HS-5 (cell line): ENCODE data around the gene GPR137B.

Experiments used
- DNase-seq: peaks from one replicate; pipeline ENCODE4 v3.0.0-alpha.2; 2012; ENCODE audit warnings: low read depth

Gene GPR137B, protein sequence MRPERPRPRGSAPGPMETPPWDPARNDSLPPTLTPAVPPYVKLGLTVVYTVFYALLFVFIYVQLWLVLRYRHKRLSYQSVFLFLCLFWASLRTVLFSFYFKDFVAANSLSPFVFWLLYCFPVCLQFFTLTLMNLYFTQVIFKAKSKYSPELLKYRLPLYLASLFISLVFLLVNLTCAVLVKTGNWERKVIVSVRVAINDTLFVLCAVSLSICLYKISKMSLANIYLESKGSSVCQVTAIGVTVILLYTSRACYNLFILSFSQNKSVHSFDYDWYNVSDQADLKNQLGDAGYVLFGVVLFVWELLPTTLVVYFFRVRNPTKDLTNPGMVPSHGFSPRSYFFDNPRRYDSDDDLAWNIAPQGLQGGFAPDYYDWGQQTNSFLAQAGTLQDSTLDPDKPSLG

GRCh38 chr1:236142253-236143103 lies at the start of gene GPR137B:
Gene GPR137B, plus strand, starts transcription at chr1:236142539. Its CDS starts 84 bp downstream, at chr1:236142623.
- DNase-seq, result no peak

GRCh38 chr1:236092899-236093298 lies 49.4 kb upstream of the GPR137B start:
- no peak for DNase-seq

DNA sequence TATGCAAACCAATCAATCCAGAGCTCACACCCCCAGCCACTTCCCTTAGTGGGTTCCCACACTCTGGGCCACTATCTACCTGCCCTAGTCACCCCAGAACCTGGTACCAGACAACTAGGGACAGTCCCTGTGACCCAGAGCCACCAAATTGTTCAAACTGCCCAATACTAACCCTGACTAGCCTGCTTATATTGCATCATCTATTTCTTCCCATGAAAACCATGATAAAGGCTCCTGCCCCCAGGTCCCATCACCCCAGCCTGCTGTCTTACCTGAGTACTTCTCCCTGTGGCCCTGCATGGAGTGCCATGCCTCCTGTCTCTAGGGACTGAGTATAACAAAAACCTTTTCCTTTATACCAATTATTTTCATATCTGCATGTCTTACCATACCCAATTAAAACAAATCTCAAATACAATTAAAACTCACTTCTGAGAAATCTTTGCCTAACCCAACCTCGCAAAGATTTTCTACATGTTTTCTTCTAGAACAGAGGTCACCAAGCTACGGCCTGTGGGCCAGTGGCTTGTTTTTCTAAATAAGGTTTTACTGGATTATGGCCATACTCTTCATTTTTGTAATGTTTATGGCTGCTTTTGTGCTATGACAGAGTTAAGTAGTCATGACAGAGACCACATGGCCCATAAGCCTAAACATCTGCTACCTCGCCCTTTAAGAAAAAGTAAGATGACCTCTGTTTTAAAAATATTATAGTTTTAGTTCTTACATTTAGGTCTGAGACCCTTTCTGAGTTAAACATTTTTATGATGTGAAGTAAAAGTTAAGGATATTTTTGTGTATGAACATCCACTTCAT lies 46.4 kb upstream of the GPR137B start:
- no peak for DNase-seq

DNA sequence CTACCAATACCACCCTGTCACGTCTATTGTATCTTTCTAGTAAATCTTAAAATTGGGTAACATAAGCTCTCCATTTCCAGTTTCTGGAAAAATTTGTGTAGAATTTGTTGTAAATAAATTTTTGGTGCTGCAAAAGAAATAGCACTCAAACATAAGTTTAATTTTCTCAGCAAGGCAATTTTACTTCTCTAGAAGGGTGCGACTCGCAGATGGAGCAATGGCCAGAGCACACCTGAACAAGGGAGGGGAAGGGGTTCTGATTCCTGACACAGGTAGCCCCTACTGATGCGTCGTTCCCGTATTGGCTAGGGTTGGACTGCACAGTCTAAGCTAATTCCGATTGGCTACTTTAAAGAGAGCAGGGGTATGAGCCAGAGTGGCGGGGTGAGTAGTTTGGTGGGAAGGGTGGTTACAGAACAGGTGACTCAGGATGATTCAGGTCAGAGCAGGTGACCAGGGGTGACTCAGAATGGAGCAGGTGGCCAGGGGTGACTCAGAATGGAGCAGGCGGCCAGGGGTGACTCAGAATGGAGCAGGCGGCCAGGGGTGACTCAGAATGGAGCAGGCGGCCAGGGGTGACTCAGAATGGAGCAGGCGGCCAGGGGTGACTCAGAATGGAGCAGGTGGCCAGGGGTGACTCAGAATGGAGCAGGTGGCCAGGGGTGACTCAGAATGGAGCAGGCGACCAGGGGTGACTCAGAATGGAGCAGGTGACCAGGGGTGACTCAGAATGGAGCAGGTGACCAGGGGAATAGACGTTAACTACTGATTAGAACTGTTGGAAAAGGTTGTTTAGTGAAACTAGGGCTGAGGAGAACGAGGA lies 45.5 kb upstream of the GPR137B start:
- peak; percentile 56 for DNase-seq

GRCh38 chr1:236098267-236098666 lies 44.1 kb upstream of the GPR137B start:
- no peak for DNase-seq

DNA sequence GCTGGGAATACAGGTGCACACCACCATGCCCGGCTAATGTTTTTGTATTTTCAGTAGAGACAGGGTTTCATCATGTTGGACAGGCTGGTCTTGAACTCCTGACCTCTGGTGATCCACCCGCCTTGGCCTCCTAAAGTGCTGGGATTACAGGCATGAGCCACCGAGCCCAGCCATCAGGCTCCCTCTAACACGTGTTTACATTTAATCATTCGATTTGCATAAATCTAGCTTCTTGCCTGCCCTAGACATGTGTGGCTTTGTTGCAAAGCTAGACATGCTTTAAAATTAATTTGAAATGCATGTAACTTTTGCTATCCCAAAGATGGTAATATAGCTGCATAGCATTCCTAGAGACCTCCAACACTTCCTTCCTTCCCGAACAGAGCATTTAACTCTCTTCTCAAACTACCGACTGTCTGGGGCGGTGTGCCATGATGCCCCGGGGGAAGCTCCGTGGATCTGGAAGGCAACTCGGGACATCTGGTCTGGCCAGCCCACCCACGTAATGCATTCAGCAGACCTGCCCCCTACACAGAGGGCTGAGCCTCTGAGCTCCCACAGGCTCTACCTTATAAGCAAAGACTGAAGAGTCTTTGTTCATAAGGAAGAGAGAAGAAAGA lies 42.9 kb upstream of the GPR137B start:
- no peak for DNase-seq

DNA sequence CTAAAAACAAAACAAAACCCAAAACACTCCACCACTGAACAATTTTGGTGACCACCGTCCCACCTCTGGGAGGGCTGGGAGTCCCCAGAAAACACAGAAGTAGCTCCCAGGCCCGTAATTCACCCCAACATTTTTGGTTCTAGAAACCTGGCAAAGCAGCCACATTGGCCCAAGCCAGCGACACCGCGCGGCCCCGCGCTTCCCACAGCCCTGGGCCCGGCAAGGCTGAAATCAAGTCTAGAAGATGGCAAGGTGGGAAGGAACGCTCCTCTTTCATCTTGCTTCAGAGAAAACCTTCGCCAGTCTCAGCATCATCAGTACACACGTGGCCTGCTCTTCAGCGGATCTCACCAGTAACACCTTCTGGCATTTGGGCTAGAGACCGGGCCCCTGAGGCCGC lies 41.5 kb upstream of the GPR137B start:
- DNase-seq, result no peak

DNA sequence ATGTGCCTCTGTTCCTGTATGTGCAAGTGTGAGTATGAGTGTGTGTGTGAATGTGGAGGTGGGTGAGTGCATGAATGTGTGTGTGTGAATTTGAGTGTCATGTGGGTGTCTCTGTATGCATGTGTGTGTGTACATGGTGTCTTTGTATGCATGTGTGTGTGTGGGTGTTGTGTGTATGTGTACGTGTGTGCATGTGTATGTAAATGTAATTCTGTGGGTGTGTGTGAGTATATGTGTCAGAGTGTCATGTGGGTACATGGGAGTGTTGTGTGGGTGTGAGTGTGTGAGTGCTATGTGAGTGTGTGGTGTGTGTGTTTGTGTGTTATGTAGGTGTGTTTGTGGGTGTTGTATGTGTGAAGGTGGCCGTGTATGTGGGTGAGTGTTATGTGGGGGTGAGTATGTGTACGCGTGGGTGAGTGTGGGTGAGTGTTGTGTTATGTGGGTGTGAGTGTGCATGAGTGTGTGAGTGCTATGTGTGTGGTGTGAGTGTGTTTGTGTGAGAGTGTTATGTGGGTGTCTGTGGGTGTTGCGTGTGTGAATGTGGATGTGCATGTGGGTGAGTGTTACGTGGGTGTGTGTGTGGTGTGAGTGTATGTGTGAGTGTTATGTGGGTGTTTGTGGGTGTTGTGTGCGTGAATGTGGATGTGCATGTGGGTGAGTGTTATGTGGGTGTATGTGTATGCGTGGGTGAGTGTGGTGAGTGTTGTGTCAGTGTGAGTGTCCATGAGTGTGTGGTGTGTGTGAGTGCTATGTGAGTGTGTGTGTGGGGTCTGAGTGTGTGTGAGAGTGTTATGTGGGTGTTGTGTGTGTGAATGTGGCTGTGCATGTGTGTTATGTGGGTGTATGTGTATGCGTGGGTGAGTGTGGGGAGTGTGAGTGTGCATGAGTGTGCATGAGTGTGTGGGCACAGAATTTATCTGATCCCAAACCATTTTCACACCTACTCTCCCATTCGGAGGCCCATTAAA lies 40.8 kb upstream of the GPR137B start:
- DNase-seq, result no peak

DNA sequence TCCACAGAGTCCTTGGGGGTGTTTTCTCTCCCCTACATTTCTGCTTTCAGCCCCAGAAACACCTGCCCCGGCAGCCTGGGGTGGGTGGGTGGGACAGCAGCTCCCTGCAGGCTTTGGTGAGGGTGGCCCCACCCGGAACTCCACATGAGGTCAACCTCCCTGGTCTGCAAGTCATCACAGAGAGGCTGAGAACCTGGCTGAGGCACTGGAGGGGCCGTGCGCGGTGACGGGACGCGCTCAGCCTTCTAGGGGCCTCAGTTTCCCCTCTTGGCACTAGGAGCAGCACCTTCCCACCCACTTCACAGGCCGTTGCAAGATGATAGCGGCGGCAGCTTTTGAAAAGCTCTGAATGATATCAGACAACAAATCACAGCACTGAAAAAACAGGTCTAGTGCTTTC lies 39.7 kb upstream of the GPR137B start:
- DNase-seq, result no peak

- DNase-seq, result no peak
These were observed 39.3 kb upstream of the GPR137B start for GRCh38 chr1:236103059-236103458.

DNA sequence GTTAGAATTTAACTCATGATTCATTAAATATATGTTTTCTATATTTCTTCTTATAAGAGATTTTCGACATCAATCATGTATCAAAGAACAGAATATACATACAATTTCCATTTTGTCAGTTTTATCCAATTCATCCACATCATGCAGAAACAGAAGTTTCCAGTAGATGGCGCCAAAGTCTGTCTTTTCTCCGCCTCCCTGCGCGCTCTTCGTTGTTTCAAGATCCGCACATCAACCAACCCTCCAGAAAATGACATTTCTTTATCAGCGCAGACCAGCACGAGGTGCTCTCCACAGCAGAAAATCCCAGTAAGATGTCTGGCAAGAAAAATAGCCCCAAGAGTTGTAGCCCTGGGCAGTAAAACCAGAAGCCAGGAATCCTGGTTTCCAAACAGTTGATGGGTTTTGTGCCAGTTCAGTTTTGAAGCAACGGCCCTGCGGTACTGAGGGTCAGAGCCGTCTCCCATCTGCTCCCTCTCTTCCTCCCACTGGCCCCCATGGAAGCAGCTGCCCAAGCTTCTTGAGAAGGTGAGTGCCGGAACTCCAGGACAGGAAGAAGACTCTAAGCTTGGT lies 38.6 kb upstream of the GPR137B start:
- no peak for DNase-seq

DNA sequence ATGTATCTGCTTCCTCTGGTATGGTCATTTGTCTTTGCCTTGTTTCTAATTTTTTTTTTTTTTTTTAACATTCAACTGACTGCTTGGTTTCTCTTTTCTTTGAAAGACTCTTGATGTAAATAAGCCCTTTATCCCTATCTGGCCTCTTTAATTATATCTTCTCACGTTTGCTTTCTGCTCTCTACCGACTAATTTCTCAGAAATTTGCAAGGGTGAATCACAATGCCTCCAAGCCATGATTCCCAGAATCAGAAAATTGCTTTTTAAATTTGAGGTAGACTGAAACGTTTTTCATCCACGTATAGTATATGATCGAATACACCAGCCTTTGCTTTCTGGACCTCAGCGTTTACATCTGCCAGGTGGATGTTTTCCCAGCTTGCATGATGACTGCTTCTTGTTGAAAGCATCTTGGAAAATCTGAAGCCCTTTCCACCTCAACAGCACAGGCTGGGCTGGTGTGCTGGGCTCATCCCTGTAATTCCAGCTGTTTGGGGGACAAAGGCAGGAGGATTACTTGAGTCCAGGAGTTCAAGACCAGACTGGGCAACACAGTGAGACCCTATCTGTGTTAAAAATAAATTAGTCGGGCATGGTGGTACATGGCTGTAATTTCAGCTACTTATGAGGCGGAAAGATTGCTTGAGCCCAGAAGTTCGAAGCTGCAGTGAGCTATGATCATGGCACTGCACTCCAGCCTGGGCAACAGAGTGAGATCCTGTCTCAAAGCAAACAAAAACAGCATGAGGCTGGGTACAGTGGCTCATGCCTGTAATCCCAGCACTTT lies 35.0 kb upstream of the GPR137B start:
- no peak for DNase-seq

DNA sequence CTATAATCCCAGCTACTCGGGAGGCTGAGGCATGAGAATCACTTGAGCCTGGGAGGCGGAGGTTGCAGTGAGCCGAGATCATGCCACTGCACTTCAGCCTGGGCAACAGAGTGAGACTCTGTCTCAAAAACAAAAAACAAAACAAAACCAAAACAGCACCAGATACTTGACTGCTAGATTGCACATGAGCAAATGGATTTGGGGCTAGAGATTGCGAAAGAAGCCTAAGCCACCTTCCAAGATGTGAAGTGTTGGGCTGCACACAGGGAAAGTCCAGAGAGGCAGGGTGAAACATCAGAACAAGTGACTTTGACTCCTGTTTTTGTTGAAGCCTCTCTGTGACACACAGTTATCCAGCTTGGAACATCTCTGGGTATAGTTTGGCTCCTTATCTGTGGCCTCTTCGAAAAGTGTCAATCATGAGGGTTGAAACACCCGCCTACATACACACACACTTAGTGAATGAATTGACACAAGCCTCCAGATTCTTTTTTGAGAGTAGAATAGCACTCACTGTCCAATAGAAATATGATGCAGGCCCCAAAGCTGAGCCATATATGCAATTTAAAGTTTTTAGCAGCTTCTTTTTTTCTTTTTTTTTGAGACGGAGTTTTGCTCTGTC lies 34.2 kb upstream of the GPR137B start:
- DNase-seq, result no peak

DNA sequence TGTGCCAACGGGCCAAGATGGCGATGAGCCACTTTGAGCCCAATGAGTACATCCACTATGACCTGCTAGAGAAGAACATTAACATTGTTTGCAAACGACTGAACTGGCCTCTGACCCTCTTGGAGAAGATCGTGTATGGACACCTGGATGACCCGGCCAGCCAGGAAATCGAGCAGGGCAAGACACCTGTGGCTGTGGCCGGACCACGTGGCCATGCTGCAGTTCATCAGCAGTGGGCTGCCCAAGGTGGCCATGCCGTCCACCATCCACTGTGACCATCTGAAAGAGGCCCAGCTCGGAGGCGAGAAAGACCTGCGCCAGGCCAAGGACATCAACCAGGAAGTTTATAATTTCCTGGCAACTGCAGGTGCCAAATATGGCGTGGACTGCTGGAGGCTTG lies 32.2 kb upstream of the GPR137B start:
- no peak for DNase-seq

DNA sequence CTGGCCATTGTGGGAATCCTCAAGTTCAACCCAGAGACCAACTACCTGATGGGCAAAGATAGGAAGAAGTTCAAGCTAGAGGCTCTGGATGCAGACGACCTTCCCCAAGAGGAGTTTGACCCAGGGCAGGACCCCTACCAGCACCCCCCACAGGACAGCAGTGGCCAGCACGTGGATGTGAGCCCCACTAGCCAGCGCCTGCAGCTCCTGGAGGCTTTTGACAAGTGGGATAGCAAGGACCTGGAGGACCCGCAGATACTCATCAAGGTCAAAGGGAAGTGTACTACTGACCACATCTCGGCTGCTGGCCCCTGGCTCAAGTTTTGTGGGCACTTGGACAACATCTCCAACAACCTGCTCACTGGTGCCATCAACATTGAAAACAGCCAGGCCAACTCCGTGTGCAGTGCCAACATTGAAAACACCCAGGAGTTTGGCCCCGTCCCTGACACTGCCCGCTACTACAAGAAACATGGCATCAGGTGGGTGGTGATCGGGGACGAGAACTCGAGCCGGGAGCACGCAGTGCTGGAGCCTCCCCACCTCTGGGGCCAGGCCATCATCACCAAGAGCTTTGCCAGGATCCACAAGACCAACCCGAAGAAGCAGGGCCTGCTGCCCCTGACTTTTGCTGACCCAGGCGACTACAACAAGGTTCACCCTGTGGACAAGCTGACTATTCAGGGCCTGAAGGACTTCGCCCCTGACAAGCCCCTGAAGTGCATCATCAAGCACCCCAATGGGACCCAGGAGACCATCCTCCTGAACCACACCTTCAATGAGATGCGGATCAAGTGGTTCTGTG lies 30.6 kb upstream of the GPR137B start:
- DNase-seq, result no peak

GRCh38 chr1:236112332-236112627 lies 30.1 kb upstream of the GPR137B start:
- no peak for DNase-seq

DNA sequence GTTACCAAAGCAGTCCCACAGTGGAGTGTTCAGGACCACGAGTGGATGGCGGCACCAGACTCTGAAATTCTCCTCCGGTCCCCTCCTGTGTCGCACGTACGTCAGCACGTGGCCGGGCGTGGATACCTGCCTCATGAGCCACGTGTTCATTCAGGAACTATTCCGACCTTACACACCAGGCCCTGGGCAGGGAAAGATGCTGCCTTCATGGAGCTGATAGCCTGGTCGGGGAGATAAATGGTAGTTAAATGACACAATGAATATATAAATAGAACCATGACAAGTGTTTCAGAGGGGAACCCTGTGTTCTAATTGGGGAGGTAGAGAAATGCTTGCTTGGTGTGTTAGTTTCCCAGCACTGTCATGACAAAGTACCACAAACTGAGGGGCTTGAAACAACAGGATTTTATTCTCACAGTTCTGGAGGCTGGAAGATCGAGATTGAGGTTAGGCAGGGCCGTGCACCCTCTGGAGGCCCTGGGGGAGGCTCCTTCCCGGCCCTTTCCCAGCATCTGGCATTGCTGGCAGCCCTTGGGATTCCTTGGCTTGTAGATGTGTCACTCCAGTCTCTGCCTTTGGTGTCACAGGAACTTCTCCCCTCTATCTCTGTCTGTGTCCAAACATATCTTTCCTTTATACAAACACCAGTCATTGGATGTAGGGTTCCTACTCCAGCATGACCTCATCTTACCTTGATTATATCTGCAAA lies 28.9 kb upstream of the GPR137B start:
- no peak for DNase-seq
